NCI-H510A treated with DMSO at 0.1 percent for 48 hours (cell line): ENCODE measurements around the gene CTNNA2.

Experiments used
- DNase-seq: peaks from one replicate; lab custom pipeline; 2025; lab: John Stamatoyannopoulos, UW

CTNNA2 gene

DNA sequence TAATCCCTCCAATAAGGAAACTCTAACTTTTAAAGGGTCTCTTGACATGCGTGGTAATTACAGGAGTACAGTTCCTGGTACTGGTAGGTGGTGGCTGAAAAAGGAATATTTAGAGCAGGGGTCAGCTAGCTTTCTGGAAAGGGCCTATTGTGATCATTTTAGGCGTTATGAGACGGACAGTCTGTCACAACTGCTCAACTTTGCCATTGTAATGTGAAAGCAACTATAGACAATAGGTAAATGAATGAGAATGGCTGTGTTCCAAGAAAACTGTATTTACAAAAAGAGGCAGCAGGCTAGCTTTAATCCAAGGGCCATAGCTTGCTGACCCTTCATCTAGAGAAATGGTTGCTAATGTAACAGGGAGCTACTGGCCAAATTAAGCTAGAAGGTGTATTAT is 969.4 kb downstream of the CTNNA2 start:
- DNase-seq: no peak

GRCh38 chr2:80489717-80490116 is 976.9 kb downstream of the CTNNA2 start:
- no peak for DNase-seq

GRCh38 chr2:80490964-80491363 is 978.1 kb downstream of the CTNNA2 start:
- no peak for DNase-seq

DNA sequence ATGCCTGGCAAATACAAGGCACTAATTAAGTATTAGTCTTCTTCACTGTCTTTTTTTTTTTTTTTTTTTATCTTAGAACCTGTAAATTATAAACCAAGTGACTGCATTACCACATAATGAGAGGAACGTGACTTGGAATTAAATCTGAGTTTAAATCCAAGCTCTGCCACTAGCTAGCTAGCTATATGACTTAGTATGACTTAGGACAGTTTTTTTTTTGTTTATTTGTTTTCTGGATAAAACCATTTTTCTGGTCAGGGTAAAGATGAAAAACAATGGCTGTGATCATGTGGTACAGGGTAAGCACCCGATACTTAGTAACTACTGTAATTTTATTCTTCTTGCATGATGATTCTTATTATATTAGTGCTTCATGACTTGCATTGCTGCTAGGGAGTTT is 983.5 kb downstream of the CTNNA2 start:
- DNase-seq: no peak

DNA sequence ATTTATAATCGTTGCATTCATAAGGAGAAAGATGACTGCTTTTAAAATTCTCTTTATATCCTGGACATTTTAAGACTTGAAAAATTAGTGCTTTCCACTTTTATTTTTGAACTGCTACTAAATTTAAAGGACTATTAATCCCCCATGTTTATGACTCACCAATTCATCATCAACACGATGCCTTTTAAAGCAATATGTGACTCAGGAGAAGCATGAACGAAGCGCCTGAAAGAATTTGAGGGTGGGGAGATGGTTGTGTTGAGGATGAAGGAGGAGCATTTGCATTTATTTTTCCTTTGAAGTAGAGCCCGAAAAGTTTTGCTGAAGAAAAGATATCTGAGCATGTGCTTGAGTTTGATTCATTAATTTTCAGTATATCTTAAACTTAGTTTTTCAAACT is 983.9 kb downstream of the CTNNA2 start:
- no peak for DNase-seq

- peak; percentile 7 for DNase-seq
Measured at GRCh38 chr2:80499095-80499494, 986.2 kb downstream of the CTNNA2 start.

GRCh38 chr2:80501874-80502624 is 989.2 kb downstream of the CTNNA2 start:
- DNase-seq: no peak

- no peak for DNase-seq
Measured at GRCh38 chr2:80506563-80506962, 993.7 kb downstream of the CTNNA2 start.

GRCh38 chr2:80510716-80511115 is 997.9 kb downstream of the CTNNA2 start:
- DNase-seq: no peak

- DNase-seq: no peak
Measured at GRCh38 chr2:80515964-80516363, 1003.1 kb downstream of the CTNNA2 start.

- no peak for DNase-seq
Measured at GRCh38 chr2:80517316-80517715, 1004.5 kb downstream of the CTNNA2 start.

GRCh38 chr2:80519121-80519643 is 1006.3 kb downstream of the CTNNA2 start:
- DNase-seq: no peak

DNA sequence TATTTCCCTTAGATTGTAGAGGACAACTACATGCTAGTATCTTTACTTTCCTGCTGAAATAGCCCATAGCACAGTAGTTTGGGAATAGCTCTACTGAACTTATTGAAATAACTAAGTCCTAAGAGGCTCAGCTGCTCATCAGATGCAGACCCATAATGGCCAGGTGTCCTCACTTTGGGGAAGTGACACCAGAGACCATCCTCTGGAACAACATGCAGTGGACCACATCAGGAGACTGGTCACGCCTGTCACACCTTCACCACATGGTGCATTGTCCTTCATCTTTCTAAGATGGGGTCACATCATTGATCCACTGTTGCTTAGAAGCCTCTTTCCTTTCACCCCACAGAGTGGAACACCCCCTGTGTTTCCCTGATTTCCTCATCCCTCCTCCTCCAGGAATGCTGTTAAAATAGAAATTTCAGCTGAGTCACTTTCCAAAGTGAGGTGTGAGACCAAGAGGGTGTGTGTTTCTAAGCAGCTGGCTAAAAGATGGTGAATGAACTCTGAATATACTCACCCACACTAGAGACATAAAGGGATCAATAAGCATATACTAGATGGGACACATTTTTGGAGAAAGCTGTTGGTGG is 1006.9 kb downstream of the CTNNA2 start:
- no peak for DNase-seq

DNA sequence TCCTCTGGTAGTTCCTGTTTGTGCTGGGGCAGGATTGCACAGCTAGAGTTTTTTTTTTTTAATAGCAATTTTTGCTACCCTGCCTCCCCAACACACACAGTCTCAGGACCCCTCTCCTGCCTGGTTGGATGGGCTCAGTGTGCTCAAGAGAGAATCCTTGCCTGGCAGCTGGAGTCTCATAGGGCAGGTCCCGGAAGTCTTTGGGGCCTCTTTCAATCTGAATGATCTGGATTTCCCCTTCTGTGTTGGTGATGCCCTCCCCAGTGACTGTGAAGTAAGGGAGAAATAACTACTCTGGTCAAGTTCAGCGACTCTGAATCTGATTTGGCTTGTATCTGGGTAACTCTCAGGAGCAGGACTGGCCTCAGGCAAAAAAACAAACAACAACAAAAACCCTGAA is 1012.3 kb downstream of the CTNNA2 start:
- no peak for DNase-seq

DNA sequence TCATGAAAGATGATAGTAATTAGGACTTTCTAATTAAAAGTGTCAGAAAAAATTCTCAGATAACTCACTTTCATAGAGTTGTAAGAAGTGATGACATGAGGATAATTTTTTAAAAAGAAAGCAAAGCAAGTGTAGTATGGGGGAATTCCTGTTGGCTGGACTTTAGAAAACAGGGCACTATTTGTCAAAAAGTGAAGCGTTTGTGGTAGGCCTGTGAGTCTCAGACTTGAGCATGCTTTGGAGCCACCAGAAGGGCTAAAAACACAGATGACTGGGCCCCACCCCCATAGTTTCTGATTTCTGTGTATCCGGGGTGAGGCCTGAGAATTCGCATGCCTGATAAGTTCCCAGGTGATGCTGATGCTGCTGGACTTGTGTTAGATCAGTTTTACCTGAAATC is 1014.3 kb downstream of the CTNNA2 start:
- no peak for DNase-seq

DNA sequence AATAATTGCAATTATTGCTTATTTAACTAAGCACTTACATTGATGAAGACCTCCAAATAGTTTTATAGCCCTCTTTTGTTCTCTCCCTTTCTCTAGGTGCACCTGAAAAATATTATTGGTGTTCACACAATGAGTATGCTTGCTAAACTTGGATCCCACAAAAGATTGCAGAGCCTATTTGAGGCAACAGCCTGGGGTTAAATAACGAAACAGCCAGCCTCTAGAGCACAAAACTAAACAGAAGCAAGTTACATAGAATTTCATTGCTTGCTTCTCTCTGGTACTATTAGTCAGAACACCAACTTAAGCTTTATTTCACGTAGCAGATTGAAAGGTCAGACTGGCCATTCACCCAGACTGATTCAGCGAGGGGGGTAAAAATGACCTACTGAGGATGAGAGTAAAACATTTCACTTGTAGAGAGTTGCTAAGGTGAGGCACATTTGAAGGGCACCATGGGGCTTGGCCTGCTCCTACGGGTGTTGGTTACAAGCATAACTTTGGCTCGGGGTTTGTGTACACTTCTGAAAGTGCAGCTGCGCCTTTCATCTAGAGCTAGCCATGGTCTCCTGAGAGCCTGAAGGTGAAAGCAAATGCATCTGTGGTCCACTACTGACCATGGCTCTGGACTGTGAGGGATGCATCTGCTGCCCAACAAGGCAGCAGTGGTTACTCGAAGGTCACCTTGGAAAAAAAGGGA is 1016.8 kb downstream of the CTNNA2 start:
- no peak for DNase-seq

- no peak for DNase-seq
Measured at GRCh38 chr2:80530442-80531064, 1017.7 kb downstream of the CTNNA2 start.

DNA sequence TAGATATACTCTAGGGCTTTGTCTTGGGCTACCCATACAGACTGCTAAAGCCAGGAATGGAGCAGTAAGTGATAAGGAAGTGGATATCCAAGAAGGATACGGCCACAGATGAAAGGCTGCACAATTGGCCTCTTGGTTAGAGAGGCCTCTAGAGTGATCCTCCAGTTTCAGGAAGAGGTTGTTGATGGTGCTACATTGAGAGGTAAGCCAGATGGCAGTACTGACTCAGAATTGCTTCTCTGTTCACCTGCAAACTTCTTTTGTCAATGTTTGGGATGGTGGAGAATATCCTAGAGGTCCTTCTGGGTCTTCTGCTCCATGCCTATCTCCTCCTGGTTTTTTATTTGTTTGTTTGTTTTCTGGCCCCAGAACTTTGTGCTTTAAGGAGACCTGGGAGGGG is 1018.5 kb downstream of the CTNNA2 start:
- peak; percentile 17 for DNase-seq

GRCh38 chr2:80545420-80546210 is 1032.8 kb downstream of the CTNNA2 start:
- no peak for DNase-seq

DNA sequence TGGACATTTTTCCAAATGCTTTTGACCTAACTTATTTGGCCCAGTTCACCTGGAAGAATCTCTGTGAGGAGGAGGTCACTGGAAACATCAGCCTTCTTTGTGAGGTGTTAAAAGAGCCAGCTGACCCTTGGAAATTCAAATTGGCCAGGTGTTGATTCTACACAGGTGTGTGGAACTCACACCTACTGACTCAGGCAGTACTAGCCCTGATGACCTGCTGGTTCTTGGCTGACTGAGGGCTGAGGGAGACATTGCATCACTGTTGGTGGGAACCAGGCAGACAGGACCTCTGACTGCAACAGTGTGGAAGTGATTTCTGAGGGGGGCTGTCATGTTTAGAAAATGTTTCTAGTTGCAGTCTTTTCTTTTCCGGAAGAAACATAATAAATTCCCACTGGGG is 1033.9 kb downstream of the CTNNA2 start:
- no peak for DNase-seq

- DNase-seq: no peak
Measured at GRCh38 chr2:80547344-80547743, 1034.5 kb downstream of the CTNNA2 start.

- DNase-seq: no peak
Measured at GRCh38 chr2:80548469-80548868, 1035.6 kb downstream of the CTNNA2 start.
